ENCODE data around the gene SLC38A8. TPM values are rescaled to one million over a fixed set of nuclear protein-coding genes. Genes with fewer than 3 reads are reported as not detected.

Gene SLC38A8
- total and polyA plus RNA-seq, 4 donors: 0.08 to 1.0 (median 0.32) TPM

DNA sequence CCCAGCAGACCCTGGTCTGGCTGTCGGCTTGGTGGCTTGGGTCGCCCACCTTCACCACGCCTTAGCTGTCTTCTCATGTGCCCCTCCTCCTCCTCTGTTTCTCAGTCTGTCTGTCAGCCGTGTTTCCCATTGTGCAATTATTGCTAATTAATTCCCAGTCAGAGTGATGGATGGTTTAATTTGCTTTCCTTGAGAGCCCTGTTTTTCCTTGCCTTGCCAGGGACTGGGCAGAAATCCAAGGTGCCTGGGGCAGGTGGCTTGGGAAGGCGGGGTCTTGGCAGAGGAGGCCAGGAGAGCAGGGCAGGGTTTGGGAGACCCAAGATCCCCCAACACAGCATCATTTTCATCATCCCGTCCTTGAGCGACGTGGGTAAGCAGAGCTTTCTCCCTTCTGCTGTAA is 53.3 kb downstream of the SLC38A8 start (continued):
- TF ChIP-seq, protein P1, sequence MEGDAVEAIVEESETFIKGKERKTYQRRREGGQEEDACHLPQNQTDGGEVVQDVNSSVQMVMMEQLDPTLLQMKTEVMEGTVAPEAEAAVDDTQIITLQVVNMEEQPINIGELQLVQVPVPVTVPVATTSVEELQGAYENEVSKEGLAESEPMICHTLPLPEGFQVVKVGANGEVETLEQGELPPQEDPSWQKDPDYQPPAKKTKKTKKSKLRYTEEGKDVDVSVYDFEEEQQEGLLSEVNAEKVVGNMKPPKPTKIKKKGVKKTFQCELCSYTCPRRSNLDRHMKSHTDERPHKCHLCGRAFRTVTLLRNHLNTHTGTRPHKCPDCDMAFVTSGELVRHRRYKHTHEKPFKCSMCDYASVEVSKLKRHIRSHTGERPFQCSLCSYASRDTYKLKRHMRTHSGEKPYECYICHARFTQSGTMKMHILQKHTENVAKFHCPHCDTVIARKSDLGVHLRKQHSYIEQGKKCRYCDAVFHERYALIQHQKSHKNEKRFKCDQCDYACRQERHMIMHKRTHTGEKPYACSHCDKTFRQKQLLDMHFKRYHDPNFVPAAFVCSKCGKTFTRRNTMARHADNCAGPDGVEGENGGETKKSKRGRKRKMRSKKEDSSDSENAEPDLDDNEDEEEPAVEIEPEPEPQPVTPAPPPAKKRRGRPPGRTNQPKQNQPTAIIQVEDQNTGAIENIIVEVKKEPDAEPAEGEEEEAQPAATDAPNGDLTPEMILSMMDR (IDR thresholded peaks at IDR 0.05; ENCODE audit: low read depth, low read length, missing input control): no peak
- TF ChIP-seq EGR1 (IDR thresholded peaks at IDR 0.05; ENCODE audit: low read depth in 2 of 2): no peak
- TF ChIP-seq HNF4G (IDR thresholded peaks at IDR 0.05): no peak

DNA sequence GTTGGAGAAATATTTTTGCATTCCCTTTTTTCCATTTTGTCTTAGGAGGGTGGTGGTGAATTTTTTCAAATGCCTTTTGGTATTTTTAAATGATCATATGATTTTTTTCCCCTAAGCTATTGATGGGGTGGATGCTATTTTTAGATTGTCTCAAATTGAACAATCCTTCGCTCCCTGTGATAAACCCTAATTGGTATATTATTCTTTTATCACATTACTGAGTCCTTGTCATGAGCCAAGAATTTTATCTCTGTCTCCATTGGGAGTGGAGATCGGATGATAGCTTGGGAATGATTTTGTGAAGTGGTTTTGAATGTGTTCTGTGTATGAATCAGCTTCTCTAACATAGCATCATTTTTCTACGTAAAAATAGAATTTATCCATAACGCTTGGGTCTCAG is 59.1 kb downstream of the SLC38A8 start:
- Histone ChIP-seq H3K9ac (ENCODE audit: low read depth in 1 of 2, low read length in 2 of 2) (no peak overlapping the region), H3K27me3 (ENCODE audit: control insufficient read depth in 4 of 4, insufficient read depth in 4 of 4, low read length in 3 of 4) (no peaks in the 10 kb centered on the region), H3K36me3 (ENCODE audit: control insufficient read depth in 4 of 4, insufficient read depth in 3 of 4, low read depth in 1 of 4, low read length in 3 of 4) (peaks cover 2 to 18% (median 10%) of the 10 kb centered on the region in 4 donors), H3K4me3 (ENCODE audit: low read depth in 1 of 3, low read length in 3 of 3) (no peak overlapping the region), H3K4me1 (ENCODE audit: control insufficient read depth in 4 of 4, insufficient read depth in 4 of 4, low read length in 3 of 4) (no peaks in the 10 kb centered on the region), H3K9me3 (ENCODE audit: control insufficient read depth in 4 of 4, low read length in 3 of 4) (peaks cover 0 to under 1% (median 0%) of the 10 kb centered on the region in 4 donors), H3K27ac (ENCODE audit: low read depth in 1 of 2, low read length in 2 of 2) (no peak overlapping the region)
- DNase-seq (ENCODE audit: low spot score): no peak
- 88% methylated on average over 4 of the region's 4 CpGs for WGBS
- TF ChIP-seq FOXA1 (IDR thresholded peaks at IDR 0.05) (no peak), HNF4A (conservative IDR thresholded peaks at IDR 0.05) (no peak), RAD21 (IDR thresholded peaks at IDR 0.05) (no peak), RXRA (IDR thresholded peaks at IDR 0.05) (no peak), GABPA (IDR thresholded peaks at IDR 0.05 in 1 of 2, conservative IDR thresholded peaks at IDR 0.05 in 1 of 2) (no peak), FOXA2 (IDR thresholded peaks at IDR 0.05) (no peak)
- TF ChIP-seq, protein P1 (IDR thresholded peaks at IDR 0.05; ENCODE audit: low read depth, low read length, missing input control): no peak
- TF ChIP-seq, protein P2, sequence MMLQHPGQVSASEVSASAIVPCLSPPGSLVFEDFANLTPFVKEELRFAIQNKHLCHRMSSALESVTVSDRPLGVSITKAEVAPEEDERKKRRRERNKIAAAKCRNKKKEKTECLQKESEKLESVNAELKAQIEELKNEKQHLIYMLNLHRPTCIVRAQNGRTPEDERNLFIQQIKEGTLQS (IDR thresholded peaks at IDR 0.05): no peak
- TF ChIP-seq, protein P3, sequence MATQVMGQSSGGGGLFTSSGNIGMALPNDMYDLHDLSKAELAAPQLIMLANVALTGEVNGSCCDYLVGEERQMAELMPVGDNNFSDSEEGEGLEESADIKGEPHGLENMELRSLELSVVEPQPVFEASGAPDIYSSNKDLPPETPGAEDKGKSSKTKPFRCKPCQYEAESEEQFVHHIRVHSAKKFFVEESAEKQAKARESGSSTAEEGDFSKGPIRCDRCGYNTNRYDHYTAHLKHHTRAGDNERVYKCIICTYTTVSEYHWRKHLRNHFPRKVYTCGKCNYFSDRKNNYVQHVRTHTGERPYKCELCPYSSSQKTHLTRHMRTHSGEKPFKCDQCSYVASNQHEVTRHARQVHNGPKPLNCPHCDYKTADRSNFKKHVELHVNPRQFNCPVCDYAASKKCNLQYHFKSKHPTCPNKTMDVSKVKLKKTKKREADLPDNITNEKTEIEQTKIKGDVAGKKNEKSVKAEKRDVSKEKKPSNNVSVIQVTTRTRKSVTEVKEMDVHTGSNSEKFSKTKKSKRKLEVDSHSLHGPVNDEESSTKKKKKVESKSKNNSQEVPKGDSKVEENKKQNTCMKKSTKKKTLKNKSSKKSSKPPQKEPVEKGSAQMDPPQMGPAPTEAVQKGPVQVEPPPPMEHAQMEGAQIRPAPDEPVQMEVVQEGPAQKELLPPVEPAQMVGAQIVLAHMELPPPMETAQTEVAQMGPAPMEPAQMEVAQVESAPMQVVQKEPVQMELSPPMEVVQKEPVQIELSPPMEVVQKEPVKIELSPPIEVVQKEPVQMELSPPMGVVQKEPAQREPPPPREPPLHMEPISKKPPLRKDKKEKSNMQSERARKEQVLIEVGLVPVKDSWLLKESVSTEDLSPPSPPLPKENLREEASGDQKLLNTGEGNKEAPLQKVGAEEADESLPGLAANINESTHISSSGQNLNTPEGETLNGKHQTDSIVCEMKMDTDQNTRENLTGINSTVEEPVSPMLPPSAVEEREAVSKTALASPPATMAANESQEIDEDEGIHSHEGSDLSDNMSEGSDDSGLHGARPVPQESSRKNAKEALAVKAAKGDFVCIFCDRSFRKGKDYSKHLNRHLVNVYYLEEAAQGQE (IDR thresholded peaks at IDR 0.05): no peak

DNA sequence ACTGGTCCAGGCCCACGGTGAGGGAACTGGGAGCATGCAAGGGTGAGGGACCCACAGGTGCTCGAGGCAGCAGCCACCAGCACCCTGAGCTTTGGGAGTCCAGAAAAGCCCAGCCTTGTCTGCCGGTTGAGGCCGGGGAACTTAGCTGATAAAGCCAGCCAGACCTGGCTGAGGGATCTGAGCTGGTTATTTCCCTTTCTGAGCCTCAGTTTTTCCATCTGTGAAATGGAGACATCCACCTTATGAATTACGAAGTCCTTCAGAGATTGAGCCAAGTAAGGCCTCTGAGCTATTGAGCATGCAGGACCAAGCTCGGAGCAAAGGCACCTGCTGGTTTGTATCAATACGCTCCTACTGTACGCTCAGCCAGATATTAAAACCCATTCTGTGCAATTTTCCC is 60.8 kb downstream of the SLC38A8 start:
- no peak overlapping the region for H3K9ac ChIP-seq (ENCODE audit: low read depth in 1 of 2, low read length in 2 of 2)
- no peaks in the 10 kb centered on the region for H3K27me3 ChIP-seq (ENCODE audit: control insufficient read depth in 4 of 4, insufficient read depth in 4 of 4, low read length in 3 of 4)
- no peaks in the 10 kb centered on the region for H3K4me1 ChIP-seq (ENCODE audit: control insufficient read depth in 4 of 4, insufficient read depth in 4 of 4, low read length in 3 of 4)
- H3K9me3 ChIP-seq (ENCODE audit: control insufficient read depth in 4 of 4, low read length in 3 of 4): peaks cover 0 to 3% (median under 1%) of the 10 kb centered on the region in 4 donors
- TF ChIP-seq JUND (IDR thresholded peaks at IDR 0.05): no peak
- TF ChIP-seq SP1 (IDR thresholded peaks at IDR 0.05): no peak
- TF ChIP-seq GABPA (IDR thresholded peaks at IDR 0.05 in 1 of 2, conservative IDR thresholded peaks at IDR 0.05 in 1 of 2): no peak
- TF ChIP-seq HNF4G (IDR thresholded peaks at IDR 0.05): no peak
- TF ChIP-seq, protein P3 (IDR thresholded peaks at IDR 0.05): no peak
- TF ChIP-seq, protein P2 (IDR thresholded peaks at IDR 0.05): no peak
- H3K36me3 ChIP-seq (ENCODE audit: control insufficient read depth in 4 of 4, insufficient read depth in 3 of 4, low read depth in 1 of 4, low read length in 3 of 4): peaks cover 2 to 24% (median 11%) of the 10 kb centered on the region in 4 donors
- no peak for DNase-seq (ENCODE audit: low spot score)
- no peak overlapping the region for H3K27ac ChIP-seq (ENCODE audit: low read depth in 1 of 2, low read length in 2 of 2)
- H3K4me3 ChIP-seq (ENCODE audit: low read depth in 1 of 3, low read length in 3 of 3): no peak overlapping the region
- 97% methylated on average over 8 of the region's 8 CpGs for WGBS

Data from liver (tissue), 9 donors.